ENCODE measurements around the gene MMP20.

DNA sequence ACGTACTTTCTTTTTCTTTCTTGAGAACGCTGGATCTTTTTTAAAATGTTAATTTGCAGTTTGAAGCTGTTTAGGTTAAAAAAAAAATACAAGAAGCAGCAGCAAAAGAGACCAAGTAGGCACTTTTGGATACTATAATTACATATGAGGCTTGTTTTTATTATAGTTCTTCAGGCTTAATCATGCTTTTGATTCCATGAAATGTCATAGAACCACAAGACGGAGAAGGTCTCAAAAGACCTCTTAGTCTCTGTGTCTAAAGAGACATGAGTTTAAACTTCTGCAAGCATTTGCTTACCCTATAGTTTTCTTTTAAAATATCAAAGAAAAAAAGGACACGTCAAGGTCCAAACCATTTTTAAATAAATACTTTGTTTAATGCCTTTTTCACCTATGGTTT, 18.8 kb upstream of the MMP20 start:
- TF ChIP-seq POLR2A (IDR thresholded peaks at IDR 0.05; ENCODE audit: low read depth) (no peak), CTCF (IDR thresholded peaks at IDR 0.05) (no peak), POLR2AphosphoS5 (IDR thresholded peaks at IDR 0.05) (no peak), EP300 (IDR thresholded peaks at IDR 0.05) (no peak)

All from esophagus muscularis mucosa (tissue), 4 donors.